ENCODE results near the gene PNCK.

GRCh38 chrX:153625271-153626024 is 48.2 kb downstream of the PNCK start:
- no peak for TF ChIP-seq CTCF (IDR thresholded peaks at IDR 0.05; ENCODE audit: low read length)
- TF ChIP-seq EZH2 (optimal IDR thresholded peaks at IDR 0.05; ENCODE audit: low read depth, low read length), result no peak
